ENCODE results near the gene HIPK2.

- TF ChIP-seq, protein P1, sequence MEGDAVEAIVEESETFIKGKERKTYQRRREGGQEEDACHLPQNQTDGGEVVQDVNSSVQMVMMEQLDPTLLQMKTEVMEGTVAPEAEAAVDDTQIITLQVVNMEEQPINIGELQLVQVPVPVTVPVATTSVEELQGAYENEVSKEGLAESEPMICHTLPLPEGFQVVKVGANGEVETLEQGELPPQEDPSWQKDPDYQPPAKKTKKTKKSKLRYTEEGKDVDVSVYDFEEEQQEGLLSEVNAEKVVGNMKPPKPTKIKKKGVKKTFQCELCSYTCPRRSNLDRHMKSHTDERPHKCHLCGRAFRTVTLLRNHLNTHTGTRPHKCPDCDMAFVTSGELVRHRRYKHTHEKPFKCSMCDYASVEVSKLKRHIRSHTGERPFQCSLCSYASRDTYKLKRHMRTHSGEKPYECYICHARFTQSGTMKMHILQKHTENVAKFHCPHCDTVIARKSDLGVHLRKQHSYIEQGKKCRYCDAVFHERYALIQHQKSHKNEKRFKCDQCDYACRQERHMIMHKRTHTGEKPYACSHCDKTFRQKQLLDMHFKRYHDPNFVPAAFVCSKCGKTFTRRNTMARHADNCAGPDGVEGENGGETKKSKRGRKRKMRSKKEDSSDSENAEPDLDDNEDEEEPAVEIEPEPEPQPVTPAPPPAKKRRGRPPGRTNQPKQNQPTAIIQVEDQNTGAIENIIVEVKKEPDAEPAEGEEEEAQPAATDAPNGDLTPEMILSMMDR (conservative IDR thresholded peaks at IDR 0.05; ENCODE audit: low read depth, low read length), result no peak
- TF ChIP-seq CEBPB (IDR thresholded peaks at IDR 0.05; ENCODE audit: low read depth, low read length) (no peak), RFX5 (IDR thresholded peaks at IDR 0.05; ENCODE audit: low read depth, low read length) (no peak), POLR2A (IDR thresholded peaks at IDR 0.05; ENCODE audit: low read depth, low read length) (no peak), USF2 (IDR thresholded peaks at IDR 0.05; ENCODE audit: low read depth, low read length) (no peak), BHLHE40 (IDR thresholded peaks at IDR 0.05; ENCODE audit: low read depth, low read length) (no peak), RCOR1 (IDR thresholded peaks at IDR 0.05; ENCODE audit: insufficient replicate concordance, low read length) (no peak)
Measured at GRCh38 chr7:139623518-139623917, 154.3 kb downstream of the HIPK2 start.

Data from IMR-90 (cell line).